GM13977 (cell line): Measurements from ENCODE around the gene EVC.
"Not testable (repeated sequence)": the region's sequence is repeated elsewhere in the genome, so short reads cannot be mapped to it uniquely, and the experiment has no call there.

Source experiments
- DNase-seq: peaks from one replicate; pipeline ENCODE4 v3.0.0; 2012; ENCODE audit warnings: low spot score
- in situ Hi-C: fragments of 300-500 bp; cut with MboI; formaldehyde crosslinking; loops from one replicate; pipeline ENCODE4 v1.12.0; 2022; ENCODE audit warnings: low sequenced_read_pairs, low pct_unique_long_range_greater_than_20kb, mixed read lengths, inconsistent platforms; ENCODE audit not compliant: unreplicated experiment
- TF ChIP-seq, protein P1 (sequence below): IDR thresholded peaks from 2 replicates; pipeline ENCODE4 v1.5.1; 2012; ENCODE audit warnings: mild to moderate bottlenecking, control low read depth; ENCODE audit not compliant: insufficient read depth; ENCODE audit errors: extremely low read depth, missing control alignments

EVC gene

DNA sequence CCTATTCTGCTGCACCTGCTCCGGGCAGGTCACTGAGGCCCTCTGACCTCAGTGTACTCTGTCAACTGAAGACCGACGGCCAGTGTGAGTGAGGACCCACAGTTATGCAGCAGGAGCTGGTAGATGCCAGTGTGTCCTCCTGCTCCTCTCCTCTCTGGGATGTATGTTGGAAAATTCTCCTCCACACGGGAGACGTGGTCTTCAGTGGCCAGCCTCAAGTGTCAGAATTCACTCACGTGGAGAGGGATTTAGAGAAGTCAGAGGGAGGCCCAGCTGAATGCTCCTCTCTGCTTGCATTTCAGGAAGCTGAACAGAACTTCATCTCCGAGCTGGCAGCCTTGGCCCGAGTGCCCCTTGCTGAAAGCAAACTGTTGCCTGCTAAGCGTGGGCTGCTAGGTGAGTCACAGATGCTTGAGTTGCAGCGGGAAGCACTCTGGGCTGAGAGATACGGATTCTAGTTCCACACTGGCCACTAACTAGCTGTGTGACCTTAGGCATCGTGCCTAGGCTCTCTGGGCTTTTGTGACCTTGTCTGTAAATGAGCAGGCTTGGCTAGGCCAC is 98.3 kb downstream of the EVC start:
- TF ChIP-seq, protein P1, sequence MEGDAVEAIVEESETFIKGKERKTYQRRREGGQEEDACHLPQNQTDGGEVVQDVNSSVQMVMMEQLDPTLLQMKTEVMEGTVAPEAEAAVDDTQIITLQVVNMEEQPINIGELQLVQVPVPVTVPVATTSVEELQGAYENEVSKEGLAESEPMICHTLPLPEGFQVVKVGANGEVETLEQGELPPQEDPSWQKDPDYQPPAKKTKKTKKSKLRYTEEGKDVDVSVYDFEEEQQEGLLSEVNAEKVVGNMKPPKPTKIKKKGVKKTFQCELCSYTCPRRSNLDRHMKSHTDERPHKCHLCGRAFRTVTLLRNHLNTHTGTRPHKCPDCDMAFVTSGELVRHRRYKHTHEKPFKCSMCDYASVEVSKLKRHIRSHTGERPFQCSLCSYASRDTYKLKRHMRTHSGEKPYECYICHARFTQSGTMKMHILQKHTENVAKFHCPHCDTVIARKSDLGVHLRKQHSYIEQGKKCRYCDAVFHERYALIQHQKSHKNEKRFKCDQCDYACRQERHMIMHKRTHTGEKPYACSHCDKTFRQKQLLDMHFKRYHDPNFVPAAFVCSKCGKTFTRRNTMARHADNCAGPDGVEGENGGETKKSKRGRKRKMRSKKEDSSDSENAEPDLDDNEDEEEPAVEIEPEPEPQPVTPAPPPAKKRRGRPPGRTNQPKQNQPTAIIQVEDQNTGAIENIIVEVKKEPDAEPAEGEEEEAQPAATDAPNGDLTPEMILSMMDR: no peak
- in situ Hi-C loops: loop anchor here (25.0 kb wide), 2 partner anchors 422 to 747 kb away; partner anchors contain the start of gene STK32B
- DNase-seq: no peak

- TF ChIP-seq, protein P1: no peak
- DNase-seq: no peak
- in situ Hi-C loops: loop anchor here (25.0 kb wide), 2 partner anchors 423 to 748 kb away; partner anchors contain the start of gene STK32B
Measured at GRCh38 chr4:5810151-5810550, 99.2 kb downstream of the EVC start.

DNA sequence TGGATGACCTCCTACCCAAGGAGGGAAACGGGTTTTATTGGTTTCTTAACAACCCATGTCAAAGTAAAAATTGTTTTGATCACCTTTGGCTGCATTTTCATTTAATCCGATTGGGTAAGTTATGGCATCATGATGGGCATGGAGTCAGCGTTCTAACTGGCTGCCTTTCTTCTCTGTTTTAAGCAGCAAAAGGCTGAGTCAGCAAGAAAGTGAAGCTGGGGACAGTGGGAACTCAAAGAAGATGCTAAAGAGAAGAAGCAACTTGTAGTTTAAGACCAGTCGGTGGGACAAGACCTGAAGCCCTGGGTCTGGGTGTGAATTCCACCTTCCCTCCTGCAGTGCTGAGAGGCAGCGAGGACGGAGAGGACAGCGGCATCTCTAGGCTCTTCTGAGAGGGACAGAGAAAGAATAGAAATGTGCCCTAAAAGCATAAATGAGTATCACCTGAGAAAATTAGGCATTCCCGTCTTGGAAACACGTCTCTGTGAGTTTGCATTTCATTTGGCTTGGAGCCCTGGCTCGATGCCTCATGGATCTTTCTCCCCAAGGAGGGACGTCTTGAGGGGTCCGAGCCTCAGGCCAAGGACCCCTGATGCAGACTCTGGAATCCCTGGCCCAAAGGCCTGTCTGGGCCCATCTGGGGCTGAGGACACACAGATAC is 99.9 kb downstream of the EVC start:
- TF ChIP-seq, protein P1: no peak
- DNase-seq: no peak
- in situ Hi-C loops: loop anchor here (25.0 kb wide), 2 partner anchors 424 to 749 kb away; partner anchors contain the start of gene STK32B

GRCh38 chr4:5812057-5812456 is 101.1 kb downstream of the EVC start:
- in situ Hi-C loops: loop anchor here (25.0 kb wide), 2 partner anchors 425 to 750 kb away; partner anchors contain the start of gene STK32B
- DNase-seq: not testable (repeated sequence)

GRCh38 chr4:5812506-5813229 is 101.7 kb downstream of the EVC start:
- in situ Hi-C loops: loop anchor here (25.0 kb wide), 2 partner anchors 425 to 750 kb away; partner anchors contain the start of gene STK32B
- DNase-seq: peak; percentile 69
- TF ChIP-seq, protein P1: peak; percentile 67

DNA sequence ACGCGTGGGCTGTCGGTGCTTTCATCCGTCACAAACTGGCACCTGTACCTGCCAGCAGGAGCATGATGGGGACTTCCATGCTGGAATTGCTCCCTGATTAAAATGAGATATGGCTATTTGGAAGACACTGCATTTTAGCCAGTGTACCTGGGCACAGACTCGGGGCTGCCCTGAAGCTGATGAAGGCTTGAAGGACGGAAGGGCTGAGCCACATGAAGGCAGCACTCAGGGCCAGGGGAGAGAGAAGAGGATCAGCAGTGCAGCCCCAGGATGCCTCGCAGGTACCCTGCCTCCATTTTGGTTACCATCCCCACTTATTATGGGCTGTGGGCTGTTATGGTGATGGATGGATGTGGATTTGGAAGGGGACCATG is 102.9 kb downstream of the EVC start:
- TF ChIP-seq, protein P1: no peak
- in situ Hi-C loops: loop anchor here (25.0 kb wide), 2 partner anchors 427 to 752 kb away; partner anchors contain the start of gene STK32B
- DNase-seq: no peak

GRCh38 chr4:5814421-5814820 is 103.4 kb downstream of the EVC start:
- TF ChIP-seq, protein P1: no peak
- in situ Hi-C loops: loop anchor here (25.0 kb wide), 2 partner anchors 427 to 752 kb away; partner anchors contain the start of gene STK32B
- no peak for DNase-seq
